GM03348 (cell line): ENCODE measurements around the gene SPTBN1.

Experiments
- DNase-seq: peaks from one replicate; pipeline ENCODE4 v3.0.0; 2012; ENCODE audit warnings: low spot score

The SPTBN1 gene

DNA sequence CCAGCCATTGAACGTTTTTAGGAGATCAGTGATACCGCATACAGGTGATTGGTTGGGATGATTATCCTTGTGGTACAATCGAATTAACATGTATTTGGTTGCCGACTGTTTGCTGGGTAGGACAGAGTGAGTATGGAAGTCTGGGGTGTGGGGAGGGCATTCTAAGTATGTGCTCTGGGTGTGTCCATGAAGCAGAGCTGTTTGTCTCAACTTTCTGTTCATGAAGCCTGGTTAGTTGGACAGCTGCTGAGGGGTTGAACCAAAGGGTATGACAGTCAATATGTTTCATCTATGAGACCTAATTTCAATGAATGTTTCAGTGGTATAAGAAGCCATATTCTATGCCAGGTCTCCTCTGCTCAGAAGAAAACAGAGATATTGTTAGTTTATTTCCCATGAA is 21.9 kb upstream of the SPTBN1 start:
- DNase-seq = no peak

DNA sequence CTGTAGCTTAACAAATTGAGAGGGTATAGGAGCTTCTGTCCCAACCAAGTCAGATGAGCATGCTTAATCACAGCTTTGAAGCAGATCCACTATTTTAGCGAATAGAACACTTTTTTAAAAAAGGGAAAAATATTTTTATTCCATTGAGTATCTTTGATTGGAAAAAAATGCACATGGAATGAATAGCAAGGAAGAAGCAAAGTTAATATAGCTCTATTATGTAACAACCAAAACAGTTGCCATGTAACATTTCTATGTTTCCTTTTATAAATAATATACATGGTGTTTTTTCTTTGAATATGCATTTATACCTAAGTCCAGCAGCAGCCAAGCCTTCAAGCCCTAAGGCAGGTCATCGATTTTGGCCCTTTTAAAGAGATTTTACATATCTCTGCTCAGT is 21.4 kb upstream of the SPTBN1 start:
- no peak for DNase-seq

DNA sequence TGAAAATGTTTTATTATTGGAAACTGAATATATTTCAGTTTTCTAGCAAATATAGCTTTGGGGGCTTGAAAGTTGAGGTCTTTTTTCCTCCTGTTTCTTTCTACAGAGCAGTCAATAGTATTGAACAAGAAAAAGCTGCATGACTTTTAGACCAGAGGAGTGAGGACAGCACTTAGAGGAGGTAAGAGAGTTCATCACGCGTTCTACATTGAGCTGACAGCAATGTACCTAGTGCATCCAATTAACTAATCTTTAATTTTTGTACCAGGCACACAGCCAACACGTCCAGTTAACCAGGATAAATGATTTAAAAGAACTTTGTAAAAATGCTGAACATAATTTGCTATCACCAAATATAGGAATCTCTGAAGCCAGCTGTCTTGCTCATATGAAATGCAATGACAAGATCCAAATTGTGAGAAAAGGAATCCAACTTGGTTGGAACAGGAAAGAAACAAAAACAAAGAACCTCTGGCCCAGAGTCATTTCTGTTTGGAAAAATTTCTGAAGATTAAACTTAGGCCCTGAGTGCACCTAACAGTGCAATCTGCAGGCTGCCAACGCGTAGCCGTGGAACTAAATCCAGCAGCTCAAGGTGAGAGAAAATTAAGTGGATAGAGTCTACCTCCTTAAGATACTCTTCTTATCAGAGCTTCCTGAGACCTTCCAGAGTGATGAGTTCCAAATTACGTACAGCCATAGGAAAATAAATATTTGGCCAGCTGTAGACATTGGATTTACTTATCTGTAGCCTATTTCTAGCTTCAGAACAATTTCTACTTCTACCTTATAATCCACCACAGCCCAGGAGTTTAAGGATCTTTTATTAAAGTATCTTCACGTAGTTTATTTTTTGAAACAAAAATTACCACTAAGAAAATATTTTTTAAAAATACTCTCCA is 20.6 kb upstream of the SPTBN1 start:
- DNase-seq = no peak

DNA sequence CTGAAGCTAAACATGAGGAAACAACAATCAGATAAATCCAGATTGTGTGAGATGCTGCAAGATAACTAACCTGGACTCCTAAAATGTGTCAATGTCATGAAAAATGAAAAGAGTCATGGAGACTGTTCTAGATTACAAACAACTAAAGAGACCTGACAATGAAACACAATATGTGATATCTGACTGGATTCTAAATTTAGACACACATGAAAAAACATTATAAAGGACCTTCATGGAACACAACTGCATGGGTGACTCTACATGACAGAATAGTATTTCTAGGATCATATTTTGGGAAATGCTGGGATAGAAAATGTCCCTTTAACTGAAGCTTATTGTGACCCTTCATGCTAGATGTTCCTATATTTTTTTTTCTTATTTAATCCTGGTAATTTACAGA is 18.5 kb upstream of the SPTBN1 start:
- DNase-seq = no peak

DNA sequence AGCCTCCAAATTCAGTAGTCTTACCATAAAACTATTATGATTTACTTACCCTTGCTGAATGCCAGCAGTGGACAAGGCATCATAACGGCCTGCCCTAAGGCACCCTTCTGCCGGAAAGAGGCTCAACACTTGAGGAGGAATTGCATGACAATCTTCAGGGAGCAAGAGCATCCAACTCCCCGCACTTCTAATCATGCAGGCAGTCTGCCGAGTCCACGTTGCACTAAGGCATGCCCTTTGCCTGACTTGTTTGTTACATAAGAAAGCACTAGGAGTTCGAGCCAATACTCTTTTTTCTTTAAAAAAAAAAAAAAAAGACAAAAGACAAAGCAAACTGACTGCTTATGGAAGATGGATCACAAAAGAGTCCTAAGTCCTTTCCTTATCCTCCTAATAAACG is 17.9 kb upstream of the SPTBN1 start:
- DNase-seq = peak; percentile 66

DNA sequence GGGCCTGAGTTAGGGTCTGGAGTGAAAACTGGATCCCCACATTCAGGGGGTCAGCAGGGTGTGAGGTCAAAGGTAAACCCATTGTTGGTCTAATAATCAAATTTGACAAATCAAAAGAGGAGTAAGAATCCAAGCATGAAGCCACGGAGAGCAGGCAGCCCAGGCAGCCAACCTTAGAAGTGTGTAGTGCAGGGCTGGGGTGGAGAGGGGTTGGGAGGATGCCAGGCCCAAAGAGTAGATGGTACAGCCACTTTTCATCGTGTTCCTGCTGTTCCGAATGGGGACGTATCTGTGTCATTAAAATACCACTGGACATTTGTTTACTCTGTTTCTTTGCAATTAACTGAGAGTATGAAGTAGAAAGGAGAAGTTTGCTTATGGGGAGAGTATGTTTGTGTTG is 16.5 kb upstream of the SPTBN1 start:
- DNase-seq = no peak

DNA sequence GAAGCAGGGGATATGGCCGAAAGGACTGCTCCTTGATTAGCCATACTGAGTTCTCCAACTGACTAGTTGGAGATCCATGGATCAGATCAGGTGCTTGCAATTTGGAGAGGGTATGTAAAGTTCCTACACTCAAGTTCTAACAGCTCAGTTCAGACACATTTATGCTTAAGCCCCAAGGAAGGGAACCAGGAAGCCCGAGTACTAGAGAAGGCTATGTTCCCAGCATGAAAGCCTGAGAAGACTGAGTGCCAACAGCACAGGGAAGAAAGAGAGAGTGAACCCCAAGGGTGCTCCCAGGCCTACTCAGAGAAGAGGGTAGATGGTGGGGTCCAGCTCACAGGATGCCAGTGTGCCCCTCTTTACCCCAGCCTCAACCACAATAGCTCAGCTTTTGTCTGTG is 16.1 kb upstream of the SPTBN1 start:
- DNase-seq = no peak

DNA sequence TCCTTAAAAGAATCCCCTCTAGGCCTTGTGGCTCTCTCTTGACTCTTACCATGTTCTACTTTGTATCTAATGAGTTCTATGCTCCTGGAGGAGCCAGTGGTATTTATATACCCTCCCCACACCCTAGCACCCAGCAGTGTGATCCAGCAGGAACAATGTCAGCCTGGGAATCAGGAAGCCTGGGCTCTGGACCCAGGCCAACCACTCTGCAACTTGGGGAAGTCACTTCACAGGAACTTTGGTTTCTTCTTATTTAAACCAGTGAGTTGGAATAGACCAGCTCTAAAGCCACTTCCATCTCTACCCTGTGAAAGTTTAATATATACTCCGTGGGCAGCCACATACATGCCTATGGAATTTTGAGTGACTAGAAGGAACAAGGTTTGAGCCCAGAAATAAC is 11.6 kb upstream of the SPTBN1 start:
- no peak for DNase-seq

DNA sequence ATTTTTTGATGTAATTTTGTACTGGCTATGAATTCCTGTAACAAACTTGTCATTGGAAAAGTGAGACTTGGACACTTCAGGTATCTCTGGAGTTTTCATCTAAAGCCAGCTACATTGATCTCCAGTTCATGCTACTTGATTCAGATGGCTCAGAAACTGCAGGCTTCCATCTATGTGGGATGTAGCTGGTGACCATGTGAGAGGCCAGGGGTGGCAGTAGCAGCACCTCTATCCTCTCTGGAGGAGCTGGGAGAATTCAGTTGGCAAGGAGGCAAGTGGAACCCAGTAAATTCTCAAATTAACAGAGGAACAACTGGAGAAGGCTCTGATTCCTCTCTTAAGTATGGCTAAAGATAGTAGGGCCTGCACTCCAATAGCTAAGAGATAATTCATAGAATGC is 10.0 kb upstream of the SPTBN1 start:
- DNase-seq = no peak

DNA sequence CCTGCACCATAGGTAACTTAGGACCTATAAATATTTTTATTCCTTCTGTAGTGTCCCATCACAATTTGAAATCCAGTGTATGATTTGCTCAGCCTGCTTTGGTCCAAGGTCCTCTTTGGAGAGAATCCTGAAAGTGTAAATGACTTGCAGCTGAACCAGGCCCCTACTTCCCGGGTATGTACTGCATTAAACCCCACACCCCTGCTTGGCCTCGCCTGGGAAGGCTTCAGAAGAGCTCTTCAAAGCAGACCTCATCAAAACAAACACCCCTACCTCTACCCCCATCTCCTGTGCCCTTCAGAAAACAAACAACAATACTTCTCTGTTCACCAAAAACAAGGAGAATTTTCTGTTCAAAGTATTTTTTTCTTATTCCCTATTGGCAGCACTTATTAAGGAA is 9.5 kb upstream of the SPTBN1 start:
- no peak for DNase-seq

DNA sequence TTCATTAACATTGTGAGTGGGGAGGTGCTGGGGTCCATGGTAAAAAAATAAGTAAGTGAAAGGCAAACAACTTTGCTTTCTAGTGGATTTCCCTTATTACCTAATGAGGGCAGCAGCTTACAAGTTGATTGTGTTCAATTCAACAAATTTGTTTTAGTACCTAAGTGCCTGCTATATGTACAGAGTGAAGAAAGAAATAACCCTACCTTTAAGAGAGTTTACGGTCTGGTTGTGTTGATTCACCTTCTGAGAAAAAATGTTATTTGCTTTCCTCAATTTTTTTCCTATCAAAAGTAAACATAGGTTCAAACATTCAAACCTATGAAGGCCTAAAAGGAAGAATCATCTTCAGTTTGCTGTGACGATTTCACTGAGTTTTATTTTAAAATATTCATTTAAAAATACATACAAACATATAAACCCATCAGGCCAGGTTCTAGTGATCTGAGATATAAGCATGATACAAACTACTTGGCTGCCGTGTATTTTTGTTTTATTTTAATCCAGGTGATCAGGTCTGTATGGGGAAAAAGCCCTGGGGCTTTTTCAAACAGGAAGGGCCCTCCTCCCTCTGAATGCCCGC is 1.5 kb upstream of the SPTBN1 start:
- DNase-seq = no peak

DNA sequence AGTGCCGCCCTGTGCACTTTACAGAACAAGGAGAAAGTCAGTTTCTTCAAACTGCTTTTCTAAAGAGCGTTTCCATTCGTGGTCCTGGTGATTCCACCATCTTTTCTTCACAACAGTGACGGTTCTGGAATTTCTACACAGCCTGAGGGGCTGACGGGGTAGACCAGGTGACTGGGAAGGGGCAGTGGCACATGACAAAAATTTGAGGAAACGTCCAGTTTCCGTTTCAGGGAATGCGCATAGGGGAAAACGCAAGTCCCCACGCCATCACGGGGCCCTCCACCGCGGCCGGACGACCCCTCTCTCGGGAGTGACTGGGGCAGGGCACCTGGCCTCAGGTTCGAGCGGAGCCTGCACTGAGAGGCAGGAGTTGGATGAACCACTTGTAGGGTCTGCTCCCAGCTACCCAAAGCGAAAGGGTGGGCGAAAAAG is 980 bp upstream of the SPTBN1 start:
- DNase-seq = no peak

DNA sequence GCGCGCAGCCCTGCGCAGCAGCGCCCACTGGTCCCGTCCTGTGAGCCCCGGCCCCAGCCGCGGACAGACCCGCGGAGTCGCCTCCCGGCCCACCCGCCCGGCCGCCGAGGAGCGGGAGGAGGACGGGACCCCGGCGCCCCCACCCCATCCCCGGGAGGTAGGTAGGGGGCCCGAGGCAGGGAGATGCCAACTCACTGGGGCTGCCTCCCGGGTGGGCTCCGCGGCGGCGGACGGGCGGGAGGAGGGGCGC is 160 bp downstream of the SPTBN1 start:
- no peak for DNase-seq

DNA sequence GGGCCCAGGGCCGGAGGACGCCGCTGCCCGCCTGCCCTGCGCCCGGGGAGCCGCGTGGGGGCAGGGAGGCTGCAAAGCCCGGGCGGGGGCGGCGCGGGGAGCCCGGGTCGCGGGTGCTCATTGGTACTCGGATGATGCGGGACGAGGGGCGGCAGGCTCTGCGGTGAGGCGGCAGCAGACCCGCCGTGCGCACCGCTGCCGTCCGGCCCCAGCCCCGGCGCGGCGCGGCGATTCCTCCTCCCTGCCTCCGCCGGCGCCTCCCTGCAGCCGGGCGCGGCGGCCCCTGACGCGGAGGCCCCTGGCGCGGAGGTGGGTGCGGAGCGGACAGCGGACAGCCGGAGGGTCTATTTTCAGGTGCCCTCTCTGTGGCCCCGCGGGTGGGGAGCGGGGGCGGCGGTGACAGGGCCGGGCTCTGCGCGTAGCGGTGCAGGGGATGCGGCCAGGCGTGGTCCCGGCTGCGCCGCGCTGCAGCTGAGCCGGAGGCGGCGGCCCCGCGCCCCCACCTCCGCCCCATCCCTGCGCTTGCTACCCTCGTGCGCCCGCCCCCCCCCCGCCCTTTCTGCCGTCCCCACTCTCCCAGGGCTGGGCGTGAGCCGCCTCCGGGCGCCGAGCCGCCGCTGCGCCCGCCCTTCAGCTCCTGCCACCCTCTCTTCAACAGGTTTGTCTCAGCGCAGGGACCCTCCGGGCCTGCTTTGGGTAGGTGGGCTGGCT is 640 bp downstream of the SPTBN1 start:
- peak; percentile 79 for DNase-seq

DNA sequence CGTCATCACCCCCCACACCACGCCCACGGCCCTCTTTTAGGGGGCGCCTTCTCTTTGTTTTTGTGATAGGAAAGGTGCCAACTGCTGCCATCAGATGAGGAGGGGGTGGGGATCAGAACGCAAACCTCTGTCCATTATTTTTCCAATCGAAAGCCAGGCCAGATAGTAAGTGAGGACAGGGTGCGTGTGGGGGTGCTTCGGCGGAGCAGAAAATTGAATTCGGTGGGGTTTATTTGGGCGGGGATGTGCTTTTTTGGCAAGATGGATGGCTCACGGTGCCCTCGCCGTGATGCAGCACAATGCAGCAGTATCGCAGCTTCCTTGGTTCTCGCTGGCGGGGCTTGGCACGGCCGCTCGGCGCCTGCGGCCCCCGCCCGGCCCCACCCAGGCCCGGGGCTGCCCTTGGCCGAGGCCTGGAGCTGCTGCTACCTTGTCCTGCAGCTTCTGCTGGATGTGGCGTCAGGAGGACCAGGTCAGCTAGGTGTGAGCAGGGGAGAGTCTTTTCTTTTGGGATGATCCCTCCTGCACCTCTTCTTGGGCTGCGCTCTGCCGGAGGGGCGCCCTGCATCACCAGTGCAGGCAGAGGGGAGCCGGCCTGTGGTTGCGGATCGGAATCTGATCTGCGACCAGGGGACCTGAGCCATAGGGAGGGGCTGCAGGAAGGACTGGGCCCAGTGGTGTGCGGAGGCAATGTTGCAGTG is 1.3 kb downstream of the SPTBN1 start:
- peak; percentile 45 for DNase-seq

DNA sequence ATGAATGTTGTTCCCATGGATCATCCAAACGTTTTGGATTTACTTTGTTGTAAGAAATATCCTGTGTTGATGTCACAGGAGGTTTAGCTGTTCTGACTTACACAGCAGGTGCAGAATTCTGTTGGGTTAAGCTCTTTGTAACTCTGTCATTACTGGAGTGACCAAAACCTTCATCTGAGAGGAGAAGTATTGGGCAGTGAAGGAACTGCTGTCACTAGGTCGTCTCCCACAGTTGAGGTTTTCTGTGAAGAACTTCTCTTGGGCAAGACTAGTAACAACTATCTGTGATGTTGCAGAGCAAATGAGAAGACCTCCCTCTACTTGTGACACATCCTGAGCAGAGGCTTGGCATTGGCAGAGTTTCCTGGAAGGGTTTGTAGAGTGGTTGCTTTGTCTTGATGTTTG is 2.9 kb downstream of the SPTBN1 start:
- DNase-seq = peak; percentile 65

DNA sequence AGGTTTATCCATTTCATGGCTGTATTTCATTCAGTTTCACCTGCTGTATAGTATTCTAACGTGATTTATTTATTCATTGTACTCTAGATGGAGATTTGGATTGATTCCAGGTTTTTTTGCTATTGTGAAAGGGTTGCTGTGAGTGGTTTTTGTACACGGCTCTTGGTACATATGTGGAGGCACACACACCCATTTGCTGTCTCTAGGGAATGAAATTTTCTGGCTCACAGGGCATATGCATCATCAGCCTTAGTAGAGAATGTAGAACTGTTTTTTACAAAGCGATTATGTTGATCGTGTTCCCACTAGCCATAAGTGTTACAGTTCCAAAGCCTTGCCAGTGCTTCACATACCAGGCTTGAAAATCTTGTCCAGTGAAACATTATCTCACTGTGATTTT is 5.1 kb downstream of the SPTBN1 start:
- peak; percentile 49 for DNase-seq

DNA sequence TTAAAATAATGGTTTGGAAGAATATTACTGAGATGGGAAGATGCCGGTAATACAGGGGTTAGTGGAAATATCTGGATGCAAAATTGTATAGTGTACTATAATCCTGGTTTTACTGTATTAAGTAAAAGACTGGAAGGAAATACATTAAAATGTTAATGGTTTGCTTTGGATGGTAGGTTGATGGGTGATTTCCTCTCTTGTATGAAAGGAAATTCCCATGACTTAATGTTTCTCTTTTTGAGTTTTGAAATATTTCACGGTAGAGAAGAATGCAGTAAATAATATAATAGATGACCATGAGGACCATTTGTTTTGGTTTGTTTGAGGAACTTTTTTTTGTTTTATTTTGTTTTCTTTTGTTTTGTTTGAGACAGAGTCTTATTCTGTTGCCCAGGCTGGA is 8.2 kb downstream of the SPTBN1 start:
- no peak for DNase-seq

DNA sequence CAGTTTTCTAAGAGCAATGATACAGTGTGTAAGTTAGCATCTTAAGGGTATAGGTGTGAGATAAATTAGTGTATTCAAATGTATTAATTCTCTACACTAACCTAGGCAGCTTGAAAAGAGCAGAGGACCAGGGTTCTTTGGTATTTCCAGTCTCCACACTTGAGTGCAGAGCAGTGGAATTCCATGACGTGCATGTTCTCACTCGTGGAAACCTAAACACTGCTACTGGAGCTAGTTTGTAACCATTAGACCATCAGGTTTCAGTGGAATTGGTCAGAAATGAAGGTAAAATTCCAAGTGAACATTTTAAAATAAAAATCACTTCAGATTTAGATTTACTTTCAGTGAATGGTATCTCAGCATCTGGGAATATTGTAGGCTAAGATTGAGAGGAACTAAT is 9.0 kb downstream of the SPTBN1 start:
- DNase-seq = no peak

DNA sequence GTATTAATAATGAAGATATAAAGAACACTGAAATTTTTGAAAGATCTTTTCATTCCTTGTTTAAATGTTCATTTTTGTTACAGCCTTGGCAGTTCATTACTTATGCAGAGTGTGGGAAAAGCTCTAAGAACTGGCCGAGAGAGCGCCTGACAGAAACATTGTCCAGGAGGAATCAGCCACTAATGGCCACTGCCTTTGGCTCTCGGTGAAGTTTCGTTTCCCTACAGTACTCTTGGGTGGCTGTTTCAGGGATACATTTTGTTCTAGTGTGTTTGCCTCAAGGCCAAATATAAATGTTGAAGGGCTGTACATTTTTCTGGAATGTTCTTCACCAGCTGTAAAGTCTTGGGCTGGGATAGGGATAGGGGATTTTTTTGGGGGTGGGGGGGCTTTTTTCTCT is 10.7 kb downstream of the SPTBN1 start:
- DNase-seq = no peak

DNA sequence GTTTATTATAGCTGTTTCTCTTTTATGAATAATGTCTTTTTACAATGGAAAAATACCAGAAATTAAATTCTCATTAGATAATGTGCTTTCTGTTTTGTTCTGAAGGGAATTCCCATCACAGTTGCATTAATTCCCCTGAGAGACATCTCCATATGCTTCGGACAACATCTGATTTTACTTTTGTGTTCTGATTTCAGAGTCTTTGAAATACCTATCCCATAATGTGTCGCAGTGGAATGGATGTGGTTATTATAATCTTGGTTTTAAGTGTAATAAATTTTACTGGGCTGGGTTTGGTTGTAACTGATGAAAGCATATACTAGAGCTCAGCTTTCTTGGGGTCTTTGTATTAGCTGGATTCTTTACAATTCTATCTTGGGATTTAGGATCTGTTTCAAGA is 12.5 kb downstream of the SPTBN1 start:
- DNase-seq = peak; percentile 76

DNA sequence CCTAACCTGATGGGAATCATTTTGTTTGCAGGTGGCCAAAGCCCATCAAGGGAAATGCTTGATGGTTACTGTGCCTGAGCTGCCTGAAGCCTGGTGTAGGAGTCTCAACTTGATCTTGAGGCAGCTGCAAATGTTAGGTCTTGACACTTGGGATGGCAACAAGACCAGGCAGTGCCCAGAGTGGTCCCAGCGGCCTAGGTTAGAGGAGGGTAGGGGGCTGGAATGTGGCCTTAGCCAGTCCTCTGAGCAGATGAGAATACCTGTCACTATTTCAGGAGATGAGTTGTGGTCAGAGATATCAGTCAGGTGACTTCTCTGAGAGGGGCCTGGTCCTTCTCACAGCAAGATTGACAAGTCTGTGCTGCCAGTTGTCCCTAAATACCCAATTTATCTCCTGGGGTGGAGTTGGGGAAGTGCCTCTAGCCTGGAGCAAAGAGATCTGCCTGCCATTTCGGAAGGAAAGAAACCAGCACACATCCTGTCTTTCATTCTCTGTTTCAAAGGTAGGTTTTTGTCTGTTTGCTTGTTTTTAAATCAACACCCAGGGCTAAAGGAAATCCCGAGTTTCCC is 13.4 kb downstream of the SPTBN1 start:
- no peak for DNase-seq
